Measurements from ENCODE around the gene CHST13.

- TF ChIP-seq CTCF (IDR thresholded peaks at IDR 0.05) (no peak), POLR2A (IDR thresholded peaks at IDR 0.05) (no peak)
These were observed 39.3 kb upstream of the CHST13 start for GRCh38 chr3:126484662-126485061.
